Uterus (tissue), 4 donors: ENCODE measurements around the gene SPATA21. TPM values are rescaled to one million over a fixed set of nuclear protein-coding genes. Genes with fewer than 3 reads are reported as not detected.
"Not testable (repeated sequence)": the region's sequence is repeated elsewhere in the genome, so short reads cannot be mapped to it uniquely, and the experiment has no call there.

Source experiments
- DNase-seq, 2 donors: peaks; one replicate each; pipeline ENCODE4 v3.0.0-alpha.2; 2019 to 2020
- H3K27ac ChIP-seq, 2 donors: fragments of 200-600 bp; sonication (generic); 1 replicate in 1 of 2; 2 replicates in 1 of 2; pipeline ENCODE4 v1.5.1; 2016 to 2018
- H3K27me3 ChIP-seq, 2 donors: fragments of 200-600 bp; sonication (generic); one replicate each; pipeline ENCODE4 v1.5.1; 2018 to 2019; ENCODE audit warnings: control low read depth in 1 of 2
- H3K36me3 ChIP-seq, 2 donors: fragments of 200-600 bp; sonication (generic); one replicate each; pipeline ENCODE4 v1.5.1; 2019; ENCODE audit warnings: control low read depth in 1 of 2
- H3K4me1 ChIP-seq, 2 donors: fragments of 200-600 bp; sonication (generic); one replicate each; pipeline ENCODE4 v1.5.1; 2018 to 2019; ENCODE audit warnings: control low read depth in 1 of 2
- H3K4me3 ChIP-seq, 2 donors: fragments of 200-600 bp; sonication (generic); 1 replicate in 1 of 2; 2 replicates in 1 of 2; pipeline ENCODE4 v1.5.1; 2018 to 2019; ENCODE audit warnings: mild to moderate bottlenecking in 1 of 2
- H3K9me3 ChIP-seq, 2 donors: fragments of 200-600 bp; sonication (generic); one replicate each; pipeline ENCODE4 v1.5.1; 2019; ENCODE audit warnings: control low read depth in 1 of 2
- CTCF ChIP-seq, 4 experiments: fragments of 200-600 bp in 2 of 4; fragments of 450-650 bp in 2 of 4; sonication (generic) in 2 of 4; IDR thresholded peaks; one replicate each; pipeline ENCODE4 v1.5.1; 2016 to 2019; ENCODE audit warnings: antibody characterized with exemption in 4 of 4, mild to moderate bottlenecking in 2 of 4, moderate library complexity in 1 of 4
- POLR2A ChIP-seq, 2 donors: fragments of 450-650 bp; IDR thresholded peaks; one replicate each; pipeline ENCODE4 v1.6.1; 2016; ENCODE audit warnings: antibody characterized with exemption in 2 of 2, mild to moderate bottlenecking in 1 of 2, moderate library complexity in 1 of 2
- intact Hi-C: fragments of 100-400 bp; cut with DNase I; formaldehyde crosslinking; loops from one replicate; pipeline ENCODE4 v1.15.1; 2023; ENCODE audit warnings: low total_unique reads
- total RNA-seq, 4 donors: library from RNA; depleted of rRNA in 3 of 4; stranded (reverse); fragments of >200 nt in 3 of 4; gene quantifications; one replicate each; pipeline versions ENCODE4 v1.1.0 to v1.2.4, GENCODE V29; 2014 to 2023
- donor health status: DM: yes; HTN: yes; CAD: no.

Gene SPATA21
- under 1 TPM in 1 of 4 donors, not detected in 3; 0.27 TPM for total RNA-seq

GRCh38 chr1:16436946-16437474, at the start of gene SPATA21:
Gene SPATA21 (minus strand): TSS chr1:16437424. CDS start chr1:16431371, 6,053 bp downstream.
- no peak for TF ChIP-seq CTCF (IDR thresholded peaks at IDR 0.05)
- TF ChIP-seq POLR2A (IDR thresholded peaks at IDR 0.05), result no peak

GRCh38 chr1:16487011-16487410, 49.8 kb upstream of the SPATA21 start:
- H3K9me3 ChIP-seq, intact Hi-C loops, H3K27me3 ChIP-seq, H3K27ac ChIP-seq, DNase-seq, H3K4me3 ChIP-seq, H3K36me3 ChIP-seq, H3K4me1 ChIP-seq: not testable (repeated sequence)

More at GRCh38 chr1:16436946-16437474, at the start of gene SPATA21:
- Histone ChIP-seq H3K9me3 (no peaks in the 10 kb centered on the region), H3K27me3 (no peaks in the 10 kb centered on the region), H3K27ac (no peak within 1 kb of the TSS), H3K36me3 (no peaks in the 10 kb centered on the region), H3K4me3 (no peak within 1 kb of the TSS), H3K4me1 (peaks cover 0 to 5% of the 10 kb centered on the region in 2 donors)
- DNase-seq, result no peak
- intact Hi-C loops, result no loop called here

- H3K36me3 ChIP-seq, H3K27me3 ChIP-seq, DNase-seq, H3K27ac ChIP-seq, H3K9me3 ChIP-seq, intact Hi-C loops, H3K4me3 ChIP-seq, H3K4me1 ChIP-seq: not testable (repeated sequence)
Measured at GRCh38 chr1:16486316-16486715, 49.1 kb upstream of the SPATA21 start.

GRCh38 chr1:16484931-16485330, 47.7 kb upstream of the SPATA21 start:
- TF ChIP-seq CTCF (IDR thresholded peaks at IDR 0.05), result no peak
- TF ChIP-seq POLR2A (IDR thresholded peaks at IDR 0.05), result no peak
- Histone ChIP-seq H3K4me3 (no peak overlapping the region), H3K9me3 (no peaks in the 10 kb centered on the region), H3K4me1 (no peaks in the 10 kb centered on the region), H3K27me3 (no peaks in the 10 kb centered on the region), H3K36me3 (no peaks in the 10 kb centered on the region), H3K27ac (no peak overlapping the region)
- intact Hi-C loops, result no loop called here
- no peak for DNase-seq

- Histone ChIP-seq H3K27me3 (no peaks in the 10 kb centered on the region), H3K27ac (no peak overlapping the region), H3K36me3 (no peaks in the 10 kb centered on the region), H3K9me3 (no peaks in the 10 kb centered on the region), H3K4me1 (no peaks in the 10 kb centered on the region), H3K4me3 (no peak overlapping the region)
- no peak for TF ChIP-seq POLR2A (IDR thresholded peaks at IDR 0.05)
- TF ChIP-seq CTCF (IDR thresholded peaks at IDR 0.05), result no peak
- intact Hi-C loops, result no loop called here
- DNase-seq, result no peak
Measured at GRCh38 chr1:16484501-16484835, 47.2 kb upstream of the SPATA21 start.

- intact Hi-C loops, H3K36me3 ChIP-seq, DNase-seq: not testable (repeated sequence)
Measured at GRCh38 chr1:16483639-16484500, 46.6 kb upstream of the SPATA21 start.

GRCh38 chr1:16483146-16483545, 45.9 kb upstream of the SPATA21 start:
- H3K27me3 ChIP-seq, H3K4me1 ChIP-seq, H3K4me3 ChIP-seq, H3K9me3 ChIP-seq, intact Hi-C loops, H3K27ac ChIP-seq, DNase-seq, H3K36me3 ChIP-seq: not testable (repeated sequence)

More at GRCh38 chr1:16483639-16484500, 46.6 kb upstream of the SPATA21 start:
- not testable (repeated sequence) for H3K9me3 ChIP-seq, H3K27me3 ChIP-seq, H3K4me3 ChIP-seq, H3K27ac ChIP-seq, H3K4me1 ChIP-seq
